GM23248 (cell line): ENCODE data around the gene HDGF.

Experiments used
- EZH2 ChIP-seq: fragments of 200-600 bp; sonication (generic); IDR thresholded peaks from 2 replicates; pipeline ENCODE4 v1.6.1; 2018; ENCODE audit warnings: antibody characterized with exemption, mild to moderate bottlenecking; ENCODE audit not compliant: insufficient read depth, poor library complexity, severe bottlenecking
- EZH2phosphoT487 ChIP-seq: fragments of 200-600 bp; sonication (generic); IDR thresholded peaks from 2 replicates; pipeline ENCODE4 v1.6.1; 2018; ENCODE audit warnings: antibody characterized with exemption, moderate library complexity, mild to moderate bottlenecking, low read depth; ENCODE audit not compliant: insufficient read depth

DNA sequence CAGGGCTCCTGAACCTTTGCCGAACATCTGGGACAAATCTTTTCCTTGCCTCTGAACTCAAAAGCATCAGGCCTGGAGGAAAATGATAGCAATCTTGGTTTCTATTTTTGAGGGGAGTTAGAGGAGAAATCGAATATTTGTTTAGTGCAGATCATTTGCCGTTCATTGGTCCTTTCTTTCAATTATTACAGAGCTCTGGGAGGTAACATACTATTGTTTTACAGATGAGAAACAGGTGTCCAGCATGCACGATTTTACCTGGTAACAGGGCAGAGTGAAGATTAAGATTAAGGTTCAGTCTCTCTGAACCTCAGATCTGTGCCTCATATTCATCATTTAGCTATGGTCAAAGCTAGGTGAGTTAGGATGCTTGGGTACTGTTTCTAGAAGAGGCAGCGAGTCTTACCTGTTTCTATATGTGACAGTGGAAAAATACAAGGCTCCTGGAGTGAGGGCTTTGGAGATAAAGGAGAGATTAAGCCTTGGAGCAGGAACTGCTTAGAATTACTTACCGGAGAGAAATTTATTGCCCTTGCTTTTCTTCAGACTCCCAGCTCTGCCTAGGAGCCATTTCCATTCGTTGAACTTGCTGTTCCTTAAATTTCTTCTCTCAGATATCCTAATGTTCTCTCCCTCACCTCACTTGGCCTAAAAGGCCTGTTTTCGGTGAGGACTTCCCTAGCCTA, 17.3 kb upstream of the HDGF start:
- no peak for TF ChIP-seq EZH2
- no peak for TF ChIP-seq EZH2phosphoT487
